22Rv1 (cell line): ENCODE measurements around the gene PFN3.

Experiments
- H3K27ac ChIP-seq: fragments of 450-650 bp; 2 replicates; pipeline ENCODE4 v1.5.1; 2017
- CTCF ChIP-seq: fragments of 450-650 bp; IDR thresholded peaks from 2 replicates; pipeline ENCODE4 v1.5.1; 2017; ENCODE audit warnings: mild to moderate bottlenecking
- ZFX ChIP-seq: fragments of 450-650 bp; IDR thresholded peaks from 2 replicates; pipeline ENCODE4 v1.6.1; 2017; ENCODE audit warnings: antibody characterized with exemption, borderline replicate concordance

PFN3 gene

GRCh38 chr5:177435847-177436536 lies 35.5 kb upstream of the PFN3 start:
- peak overlapping the region; percentile 12; the same call in 1 of the 2 replicates for H3K27ac ChIP-seq
- no peak for TF ChIP-seq ZFX
- TF ChIP-seq CTCF: no peak

GRCh38 chr5:177434942-177435738 lies 34.7 kb upstream of the PFN3 start:
- TF ChIP-seq ZFX (no peak), CTCF (no peak)
- no peak overlapping the region for H3K27ac ChIP-seq

GRCh38 chr5:177434437-177434836 lies 34.0 kb upstream of the PFN3 start:
- TF ChIP-seq ZFX (no peak), CTCF (no peak)
- no peak overlapping the region for H3K27ac ChIP-seq

- TF ChIP-seq CTCF: no peak
- no peak for TF ChIP-seq ZFX
- H3K27ac ChIP-seq: no peak overlapping the region
These were observed 33.3 kb upstream of the PFN3 start for GRCh38 chr5:177433658-177434217.

- no peak overlapping the region for H3K27ac ChIP-seq
- TF ChIP-seq CTCF: no peak
- TF ChIP-seq ZFX: no peak
These were observed 32.6 kb upstream of the PFN3 start for GRCh38 chr5:177432839-177433657.

GRCh38 chr5:177432143-177432838 lies 31.8 kb upstream of the PFN3 start:
- TF ChIP-seq ZFX (no peak), CTCF (no peak)
- H3K27ac ChIP-seq: no peak overlapping the region
